Heart right ventricle (tissue), 16 donors: ENCODE data around the gene PEPD. TPM values are rescaled to one million over a fixed set of nuclear protein-coding genes. Genes with fewer than 3 reads are reported as not detected.

Experiments
- ATAC-seq, 8 donors: fragments of 200-7000 bp; cut with Tn5 transposase; one replicate each; pipeline ENCODE4 v1.9.1; 2020; ENCODE audit warnings: mild to moderate bottlenecking in 8 of 8, moderate library complexity in 8 of 8, moderate number of reproducible peaks in 1 of 8
- DNase-seq, 2 donors: peaks; one replicate each; pipeline ENCODE4 v3.0.0-alpha.2; 2020
- H3K27ac ChIP-seq, 10 donors: fragments of 200-600 bp; sonication (generic) in 2 of 10; one replicate each; pipeline versions ENCODE4 v1.5.0 to v1.8.0; 2020 to 2022; ENCODE audit warnings: mild to moderate bottlenecking in 3 of 10
- H3K27me3 ChIP-seq, 7 donors: fragments of 200-600 bp; one replicate each; pipeline ENCODE4 v1.8.0; 2021 to 2022; ENCODE audit warnings: mild to moderate bottlenecking in 2 of 7
- H3K36me3 ChIP-seq, 9 donors: fragments of 200-600 bp; sonication (generic) in 1 of 9; one replicate each; pipeline versions ENCODE4 v1.5.0 to v1.8.0; 2020 to 2022; ENCODE audit warnings: mild to moderate bottlenecking in 2 of 9
- H3K4me1 ChIP-seq, 9 donors: fragments of 200-600 bp; sonication (generic) in 1 of 9; one replicate each; pipeline versions ENCODE4 v1.5.0 to v1.8.0; 2020 to 2022; ENCODE audit warnings: mild to moderate bottlenecking in 4 of 9
- H3K4me3 ChIP-seq, 10 donors: fragments of 200-600 bp; sonication (generic) in 2 of 10; one replicate each; pipeline versions ENCODE4 v1.5.0 to v1.8.0; 2020 to 2022; ENCODE audit warnings: mild to moderate bottlenecking in 7 of 10, moderate library complexity in 2 of 10
- H3K9me3 ChIP-seq, 11 donors: fragments of 200-600 bp in 10 of 11; sonication (generic) in 2 of 11; one replicate each; pipeline versions ENCODE4 v1.5.0 to v1.8.0; 2013 to 2022; ENCODE audit warnings: mild to moderate bottlenecking in 2 of 11, control low read depth in 1 of 11, moderate library complexity in 1 of 11
- CTCF ChIP-seq, 9 donors: fragments of 200-600 bp; sonication (generic) in 2 of 9; IDR thresholded peaks; one replicate each; pipeline versions ENCODE4 v1.5.0 to v1.8.0; 2021 to 2022; ENCODE audit warnings: antibody characterized with exemption in 9 of 9, mild to moderate bottlenecking in 5 of 9, moderate library complexity in 1 of 9
- WGBS, 2 donors: extraction: QIAGEN DNeasy Blood & Tissue Kit; methylation state at CpG; one replicate each; pipeline ENCODE4 v1.1.7; 2013; ENCODE audit warnings: inconsistent platforms in 1 of 2; 5-methylcytosine and 5-hydroxymethylcytosine counted together
- intact Hi-C, 10 donors: fragments of 100-400 bp; cut with DNase I; formaldehyde crosslinking; loops; one replicate each; pipeline versions ENCODE4 v1.11.1 to v1.14.2; 2022
- polyA plus RNA-seq, 2 donors: library from polyadenylated mRNA; stranded (reverse); fragments of 200-250 nt; gene quantifications; one replicate each; pipeline ENCODE4 v1.2.3, GENCODE V29; 2013
- total RNA-seq, 10 donors: library from RNA; stranded (reverse); fragmentation: NEBNext Ultra II Directional in 3 of 10; extraction: Animal tissue kit (Norgen Biotek cat#: 25700) in 3 of 10; gene quantifications; one replicate each; pipeline versions ENCODE4 v1.2.1 to v1.2.4, GENCODE V29; 2021 to 2023
- donor health status: Arrhythmogenic right ventricular cardiomyopathy.
- donor health status: ischemic (EF 13 %, LVEDD 7.1; RV severe dilation, severe dysfunction).
- donor health status: healthy with polysubstance abuse.
- donor health status: DM: no; HTN: yes; CAD: no.
- donor health status: DM: no; HTN: no; CAD: no.
- donor health status: ischemic (EF 25% LVEDD 6.9; RV normal size, moderate dysfunction).
- donor health status: ischemic (EF 25% LVEDD 5.7; RV mildly dilated, moderate dysfunction).
- donor health status: healthy.
- donor health status: DM: yes; HTN: yes; CAD: no.
- donor health status: Ischemic cardiomyopathy.
- donor health status: ischemic (EF 35%, LVEDD 5.7; RV mildly dilated, moderate dysfunction).
- donor health status: nonischemic (EF 11% LVEDD 7.7; RV severe dilation, severe dysfunction).
- donor health status: DM: yes; HTN: yes; CAD: no.
- donor health status: PGD.
- donor health status: ischemic (EF 29% LVEDD 5.4; RV normal size, mild dysfunction).
- donor health status: nonischemic (EF 23%, LVEDD 6.1; RV moderate dilation, normal function).

PEPD gene
- total and polyA plus RNA-seq, 12 donors = 20.4 to 47.7 (median 26.8) TPM

- no peaks in the 10 kb centered on the region for H3K9me3 ChIP-seq
- DNase-seq (no peak), ATAC-seq (peak in 1 of 8 donors; percentile 10)
- 63 to 71% methylated on average over 12 to 15 of the region's 15 CpGs for WGBS, 2 donors
- H3K4me1 ChIP-seq = peaks cover 11 to 57% (median 44%) of the 10 kb centered on the region in 9 donors
- H3K36me3 ChIP-seq = peaks cover 0 to 3% (median 0%) of the 10 kb centered on the region in 9 donors
- H3K27ac ChIP-seq = peak overlapping the region in 5 of 10 donors; percentile 19 to 69 (median 44)
- intact Hi-C loops = loop anchor here in 2 of 10 donors (5.0 to 10.0 kb wide), 2 partner anchors 95 to 957 kb away; partner anchors contain the start of gene CEBPA (in 1 of the 2)
- no peaks in the 10 kb centered on the region for H3K27me3 ChIP-seq
- no peak overlapping the region for H3K4me3 ChIP-seq
- TF ChIP-seq CTCF (IDR thresholded peaks at IDR 0.05) = peak in 6 of 9 donors; percentile 12 to 23 (median 22)
Observed at GRCh38 chr19:33397536-33398360, 123.8 kb downstream of the PEPD start.

DNA sequence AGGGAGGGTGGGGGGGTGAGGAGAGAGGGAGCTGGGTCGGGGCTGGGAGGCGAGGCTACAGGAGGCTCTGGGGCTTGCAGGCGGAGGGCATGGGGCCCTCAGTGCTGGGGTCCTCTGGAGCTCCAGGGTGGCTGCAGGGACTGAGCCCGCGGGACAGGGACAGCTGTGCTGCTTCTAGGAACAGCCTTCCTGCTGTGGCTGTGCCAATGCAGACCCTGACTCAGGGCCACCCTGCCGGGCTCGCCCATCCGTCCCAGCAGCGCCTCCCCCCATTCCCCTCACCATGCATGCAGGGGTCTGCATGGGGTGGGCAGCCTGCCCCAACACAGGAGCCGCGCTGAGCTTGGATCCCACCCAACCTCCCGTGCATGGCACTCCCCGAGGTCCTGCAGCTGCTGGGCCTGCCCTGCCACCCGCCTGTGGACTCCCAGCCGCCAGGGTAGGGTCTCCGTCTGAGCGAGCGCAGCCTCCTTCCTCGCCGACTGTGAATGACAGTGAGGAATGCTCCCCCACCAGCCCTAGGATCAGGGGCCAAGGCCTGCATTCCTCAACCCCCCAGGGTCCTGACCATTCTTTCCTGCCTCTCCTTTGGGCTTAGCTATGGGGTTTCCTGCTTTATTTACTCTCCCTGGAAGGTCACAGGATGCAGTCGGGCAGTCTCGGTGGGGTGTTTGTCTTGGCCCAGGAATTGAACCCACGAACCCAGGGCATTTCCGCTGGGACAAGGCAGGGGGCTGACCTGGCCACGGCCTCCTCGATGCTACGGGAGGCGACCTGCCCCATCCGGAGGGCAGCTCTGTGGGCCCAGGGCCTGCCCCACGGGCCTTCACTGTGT lies 124.7 kb downstream of the PEPD start:
- no peak for TF ChIP-seq CTCF (IDR thresholded peaks at IDR 0.05)
- peak; percentile 2 to 60 (median 30) for ATAC-seq

GRCh38 chr19:33395561-33396550 lies 125.7 kb downstream of the PEPD start:
- H3K27me3 ChIP-seq = no peaks in the 10 kb centered on the region
- H3K36me3 ChIP-seq = peaks cover 0 to 3% (median 0%) of the 10 kb centered on the region in 9 donors
- 68 to 69% methylated on average over 29 to 31 of the region's 31 CpGs for WGBS, 2 donors
- H3K9me3 ChIP-seq = no peaks in the 10 kb centered on the region
- H3K4me1 ChIP-seq = peaks cover 14 to 76% (median 62%) of the 10 kb centered on the region in 9 donors
- no peak overlapping the region for H3K4me3 ChIP-seq
- intact Hi-C loops = loop anchor here in 2 of 10 donors (5.0 to 10.0 kb wide), 2 partner anchors 94 to 959 kb away; partner anchors contain the start of gene CEBPA (in 1 of the 2)
- ATAC-seq (peak in 2 of 8 donors; percentile 3 to 17), DNase-seq (peak in 1 of 2 donors; percentile 56)
- no peak for TF ChIP-seq CTCF (IDR thresholded peaks at IDR 0.05)
- H3K27ac ChIP-seq = peak overlapping the region in 2 of 10 donors; percentile 34 to 44

More for the DNA sequence above, 124.7 kb downstream of the PEPD start:
- WGBS, 2 donors = 51 to 59% methylated on average over 30 of the region's 30 CpGs
- DNase-seq = peak in 1 of 2 donors; percentile 34
- Histone ChIP-seq H3K27me3 (no peaks in the 10 kb centered on the region), H3K27ac (peak overlapping the region in 6 of 10 donors; percentile 8 to 69 (median 53)), H3K36me3 (peaks cover 0 to 3% (median 0%) of the 10 kb centered on the region in 9 donors), H3K4me1 (peaks cover 11 to 65% (median 52%) of the 10 kb centered on the region in 9 donors), H3K9me3 (no peaks in the 10 kb centered on the region), H3K4me3 (no peak overlapping the region)
- intact Hi-C loops = loop anchor here in 2 of 10 donors (5.0 to 10.0 kb wide), 2 partner anchors 95 to 958 kb away; partner anchors contain the start of gene CEBPA (in 1 of the 2)
